Measurements from ENCODE around the gene DAP. TPM values are rescaled to one million over a fixed set of nuclear protein-coding genes. Genes with fewer than 3 reads are reported as not detected.

Gene DAP
- total RNA-seq, 1 experiment from 2014 or later, result 114 TPM

DNA sequence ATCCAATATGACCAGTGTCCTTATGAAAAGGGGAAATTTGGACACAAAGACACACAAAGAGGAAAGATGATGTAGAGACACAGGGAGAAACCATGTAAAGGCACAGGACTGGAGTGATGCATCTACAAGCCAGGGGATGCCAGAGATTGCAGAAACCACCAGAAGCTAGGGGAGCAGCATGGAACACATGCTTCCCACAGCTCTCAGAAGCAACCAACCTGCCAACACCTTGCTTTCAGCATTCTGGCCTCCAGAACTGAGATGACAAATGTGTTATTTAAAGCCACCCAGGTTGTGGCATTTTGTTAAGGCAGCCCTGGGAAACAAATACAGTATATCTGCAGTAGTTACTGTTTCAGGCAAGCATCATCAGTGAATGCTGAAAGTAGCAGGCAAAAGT is 23.2 kb downstream of the DAP start:
- Mint-ChIP-seq H3K36me3 (ENCODE audit: insufficient read depth, unreplicated experiment) (peaks cover 47% of the 10 kb centered on the region), H3K4me3 (ENCODE audit: unreplicated experiment) (no peak overlapping the region), H3K27ac (ENCODE audit: low read depth, unreplicated experiment) (no peak overlapping the region), H3K9me3 (ENCODE audit: unreplicated experiment) (peaks cover 18% of the 10 kb centered on the region), H3K27me3 (ENCODE audit: insufficient read depth, unreplicated experiment) (no peaks in the 10 kb centered on the region), H3K4me1 (ENCODE audit: insufficient read depth, unreplicated experiment) (peaks cover 8% of the 10 kb centered on the region)
- CTCF ChIA-PET, result interaction anchor here (0.7 to 1.1 kb wide), 2 partner anchors 13 to 36 kb away, joined by 3 to 4 read pairs; no protein-coding TSS in a partner anchor
- no peak for DNase-seq (ENCODE audit: unreplicated experiment)
- POLR2A ChIA-PET, result interaction anchor here (1.1 to 1.2 kb wide), 3 partner anchors 11 to 15 kb away, joined by 3 to 4 read pairs (median 3); no protein-coding TSS in a partner anchor
- no TSS peak for BruUV-seq (replicated peaks)
- TF ChIP-seq, protein P1, sequence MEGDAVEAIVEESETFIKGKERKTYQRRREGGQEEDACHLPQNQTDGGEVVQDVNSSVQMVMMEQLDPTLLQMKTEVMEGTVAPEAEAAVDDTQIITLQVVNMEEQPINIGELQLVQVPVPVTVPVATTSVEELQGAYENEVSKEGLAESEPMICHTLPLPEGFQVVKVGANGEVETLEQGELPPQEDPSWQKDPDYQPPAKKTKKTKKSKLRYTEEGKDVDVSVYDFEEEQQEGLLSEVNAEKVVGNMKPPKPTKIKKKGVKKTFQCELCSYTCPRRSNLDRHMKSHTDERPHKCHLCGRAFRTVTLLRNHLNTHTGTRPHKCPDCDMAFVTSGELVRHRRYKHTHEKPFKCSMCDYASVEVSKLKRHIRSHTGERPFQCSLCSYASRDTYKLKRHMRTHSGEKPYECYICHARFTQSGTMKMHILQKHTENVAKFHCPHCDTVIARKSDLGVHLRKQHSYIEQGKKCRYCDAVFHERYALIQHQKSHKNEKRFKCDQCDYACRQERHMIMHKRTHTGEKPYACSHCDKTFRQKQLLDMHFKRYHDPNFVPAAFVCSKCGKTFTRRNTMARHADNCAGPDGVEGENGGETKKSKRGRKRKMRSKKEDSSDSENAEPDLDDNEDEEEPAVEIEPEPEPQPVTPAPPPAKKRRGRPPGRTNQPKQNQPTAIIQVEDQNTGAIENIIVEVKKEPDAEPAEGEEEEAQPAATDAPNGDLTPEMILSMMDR (IDR thresholded peaks at IDR 0.05; ENCODE audit: unreplicated experiment), result no peak
- intact Hi-C loops (cut with micrococcal nuclease), result no loop called here

DNA sequence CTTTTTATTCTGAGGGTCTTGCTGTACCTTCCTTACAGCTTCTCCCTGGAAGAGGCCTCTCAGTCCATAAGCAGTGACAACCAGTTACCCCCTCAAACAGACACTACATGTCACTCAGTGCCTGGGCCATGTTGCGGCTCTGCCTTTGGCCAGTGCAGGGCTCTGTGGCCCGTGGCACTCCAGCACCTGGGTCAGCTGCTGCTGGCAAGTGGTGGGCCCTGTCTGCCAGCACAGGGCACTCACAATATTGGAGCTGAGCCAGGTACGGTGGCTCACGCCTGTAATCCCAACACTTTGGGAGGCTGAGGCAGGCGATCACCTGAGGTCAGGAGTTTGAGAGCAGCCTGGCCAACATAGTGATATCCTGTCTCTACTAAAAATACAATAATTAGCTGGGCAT is 24.2 kb downstream of the DAP start:
- no peak for DNase-seq (ENCODE audit: unreplicated experiment)
- intact Hi-C loops (cut with micrococcal nuclease), result no loop called here
- peaks cover 56% of the 10 kb centered on the region for H3K36me3 Mint-ChIP-seq (ENCODE audit: insufficient read depth, unreplicated experiment)
- H3K9me3 Mint-ChIP-seq (ENCODE audit: unreplicated experiment), result peaks cover 18% of the 10 kb centered on the region
- no peak overlapping the region for H3K4me3 Mint-ChIP-seq (ENCODE audit: unreplicated experiment)
- peaks cover 8% of the 10 kb centered on the region for H3K4me1 Mint-ChIP-seq (ENCODE audit: insufficient read depth, unreplicated experiment)
- POLR2A ChIA-PET, result no interaction called here
- TF ChIP-seq, protein P1 (IDR thresholded peaks at IDR 0.05; ENCODE audit: unreplicated experiment), result no peak
- CTCF ChIA-PET, result interaction anchor here (0.5 kb wide), 1 partner anchor 119 kb away, joined by 3 read pairs; no protein-coding TSS in a partner anchor
- H3K27me3 Mint-ChIP-seq (ENCODE audit: insufficient read depth, unreplicated experiment), result no peaks in the 10 kb centered on the region
- no peak overlapping the region for H3K27ac Mint-ChIP-seq (ENCODE audit: low read depth, unreplicated experiment)
- no TSS peak for BruUV-seq (replicated peaks)

DNA sequence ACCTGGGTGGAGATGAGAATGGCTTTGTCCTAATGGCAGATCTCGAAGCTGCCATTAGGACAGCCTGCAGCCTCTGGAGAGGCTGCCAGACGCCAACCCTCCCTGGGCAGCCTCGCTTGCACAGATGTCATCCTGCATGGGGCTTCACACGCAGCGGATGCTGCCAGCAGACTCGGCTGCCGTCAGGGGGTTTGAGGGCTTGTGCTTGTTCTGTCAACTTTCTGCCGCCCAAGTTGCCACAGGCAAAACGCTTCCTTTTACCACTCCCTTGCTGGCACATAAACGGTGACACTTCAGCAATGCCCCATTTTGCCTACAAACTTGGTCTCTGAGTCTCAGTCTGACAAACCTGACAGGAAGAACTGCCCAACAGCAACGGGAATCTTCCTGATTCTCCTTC is 24.7 kb downstream of the DAP start:
- Mint-ChIP-seq H3K36me3 (ENCODE audit: insufficient read depth, unreplicated experiment) (peaks cover 53% of the 10 kb centered on the region), H3K27ac (ENCODE audit: low read depth, unreplicated experiment) (no peak overlapping the region), H3K27me3 (ENCODE audit: insufficient read depth, unreplicated experiment) (no peaks in the 10 kb centered on the region), H3K9me3 (ENCODE audit: unreplicated experiment) (peaks cover 17% of the 10 kb centered on the region), H3K4me1 (ENCODE audit: insufficient read depth, unreplicated experiment) (peaks cover 8% of the 10 kb centered on the region), H3K4me3 (ENCODE audit: unreplicated experiment) (no peak overlapping the region)
- CTCF ChIA-PET, result no interaction called here
- intact Hi-C loops (cut with micrococcal nuclease), result no loop called here
- no peak for DNase-seq (ENCODE audit: unreplicated experiment)
- POLR2A ChIA-PET, result interaction anchor here (1.4 kb wide), 1 partner anchor 9 kb away, joined by 3 read pairs; no protein-coding TSS in a partner anchor
- TF ChIP-seq, protein P1 (IDR thresholded peaks at IDR 0.05; ENCODE audit: unreplicated experiment), result no peak
- no TSS peak for BruUV-seq (replicated peaks)

DNA sequence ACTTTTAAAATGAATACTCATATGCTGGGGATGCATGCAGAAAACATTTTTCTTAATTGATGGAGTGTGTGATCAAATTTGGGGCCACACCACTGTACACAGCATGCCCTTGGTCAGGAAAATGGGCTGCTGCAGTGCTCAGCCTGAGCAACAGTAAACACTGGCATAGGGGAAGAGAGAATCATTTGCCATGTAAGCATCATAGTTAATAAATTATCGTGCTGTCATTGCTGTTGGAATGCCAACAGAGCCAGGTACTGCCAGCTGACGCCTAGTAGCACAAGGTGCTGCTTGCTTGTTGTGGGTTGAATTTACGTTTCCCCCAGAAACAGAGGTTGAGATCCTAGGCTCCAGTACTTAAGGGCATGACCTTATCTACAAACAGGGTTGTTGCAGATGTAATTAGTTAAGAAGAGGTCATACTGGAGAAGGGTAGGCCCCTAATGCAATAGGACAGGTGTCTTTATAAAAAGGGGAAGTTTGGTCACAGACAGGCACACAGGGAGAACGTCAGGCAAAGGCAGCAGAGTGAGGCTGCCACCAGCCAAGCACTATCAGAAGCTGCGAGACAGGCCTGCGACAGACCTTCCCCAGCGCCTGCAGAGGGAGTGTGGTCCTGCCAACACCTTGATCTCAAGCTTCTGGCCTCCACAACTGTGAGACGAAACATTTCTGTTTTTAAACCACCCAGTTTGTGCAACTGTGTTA is 25.3 kb downstream of the DAP start:
- BruUV-seq (replicated peaks), result no TSS peak
- Mint-ChIP-seq H3K4me3 (ENCODE audit: unreplicated experiment) (no peak overlapping the region), H3K27me3 (ENCODE audit: insufficient read depth, unreplicated experiment) (no peaks in the 10 kb centered on the region), H3K27ac (ENCODE audit: low read depth, unreplicated experiment) (no peak overlapping the region), H3K9me3 (ENCODE audit: unreplicated experiment) (peaks cover 11% of the 10 kb centered on the region), H3K36me3 (ENCODE audit: insufficient read depth, unreplicated experiment) (peaks cover 46% of the 10 kb centered on the region), H3K4me1 (ENCODE audit: insufficient read depth, unreplicated experiment) (peaks cover 8% of the 10 kb centered on the region)
- POLR2A ChIA-PET, result interaction anchor here (0.6 to 1.4 kb wide), 2 partner anchors 9 to 631 kb away, joined by 3 read pairs; no protein-coding TSS in a partner anchor
- no peak for DNase-seq (ENCODE audit: unreplicated experiment)
- CTCF ChIA-PET, result interaction anchor here (0.6 to 1.7 kb wide), 2 partner anchors 34 to 40 kb away, joined by 3 to 6 read pairs; no protein-coding TSS in a partner anchor
- intact Hi-C loops (cut with micrococcal nuclease), result no loop called here
- TF ChIP-seq, protein P1 (IDR thresholded peaks at IDR 0.05; ENCODE audit: unreplicated experiment), result no peak
